HEK293T (cell line): ENCODE results near the gene ABCA9.

Source experiments
- CTCF ChIA-PET: fragments of 350-600 bp; formaldehyde crosslinking; extraction: SDS; loops from one replicate; lab custom pipeline; 2021; ENCODE audit warnings: antibody characterized with exemption, inconsistent platforms; lab: Yijun Ruan, JAX
- POLR2A ChIA-PET: fragments of 350-600 bp; formaldehyde crosslinking; extraction: SDS; loops from one replicate; lab custom pipeline; 2020; ENCODE audit warnings: antibody characterized with exemption, inconsistent platforms; lab: Yijun Ruan, JAX
- DNase-seq: peaks from one replicate; pipeline ENCODE4 v3.0.0; 2012; ENCODE audit warnings: mixed read lengths; ENCODE audit errors: extremely low spot score
- ARNT ChIP-seq: fragments of 450-650 bp; IDR thresholded peaks from 2 replicates; pipeline ENCODE4 v1.6.1; 2017; ENCODE audit warnings: mild to moderate bottlenecking
- BHLHE40 ChIP-seq: fragments of 450-650 bp; IDR thresholded peaks from 2 replicates; pipeline ENCODE4 v1.6.1; 2016; ENCODE audit warnings: mild to moderate bottlenecking, moderate library complexity, borderline replicate concordance
- CTBP1 ChIP-seq: fragments of 450-650 bp; IDR thresholded peaks from 2 replicates; pipeline ENCODE4 v1.6.1; 2016; ENCODE audit warnings: borderline replicate concordance
- ELF4 ChIP-seq: fragments of 450-650 bp; IDR thresholded peaks from 2 replicates; pipeline ENCODE4 v1.6.1; 2017; ENCODE audit warnings: antibody characterized with exemption
- FOXA1 ChIP-seq: fragments of 450-650 bp; IDR thresholded peaks from 2 replicates; pipeline ENCODE4 v1.6.1; 2016; ENCODE audit warnings: mild to moderate bottlenecking
- FOXK2 ChIP-seq: fragments of 450-650 bp; IDR thresholded peaks from 2 replicates; pipeline ENCODE4 v1.6.1; 2016; ENCODE audit warnings: mild to moderate bottlenecking
- FOXM1 ChIP-seq: fragments of 450-650 bp; IDR thresholded peaks from 2 replicates; pipeline ENCODE4 v1.6.1; 2017; ENCODE audit warnings: mild to moderate bottlenecking, borderline replicate concordance
- HDGF ChIP-seq: fragments of 450-650 bp; IDR thresholded peaks from 2 replicates; pipeline ENCODE4 v1.6.1; 2017; ENCODE audit warnings: antibody characterized with exemption, borderline replicate concordance
- L3MBTL2 ChIP-seq: fragments of 450-650 bp; conservative IDR thresholded peaks from 2 replicates; pipeline ENCODE4 v1.6.1; 2016; ENCODE audit warnings: mild to moderate bottlenecking
- LEF1 ChIP-seq: fragments of 450-650 bp; IDR thresholded peaks from 2 replicates; pipeline ENCODE4 v1.6.1; 2017; ENCODE audit warnings: mild to moderate bottlenecking, borderline replicate concordance
- NFRKB ChIP-seq: fragments of 450-650 bp; IDR thresholded peaks from 2 replicates; pipeline ENCODE4 v1.6.1; 2016; ENCODE audit warnings: mild to moderate bottlenecking, moderate library complexity
- SP1 ChIP-seq: fragments of 450-650 bp; IDR thresholded peaks from 2 replicates; pipeline ENCODE4 v1.6.1; 2017
- SUZ12 ChIP-seq: fragments of 450-650 bp; IDR thresholded peaks from 2 replicates; pipeline ENCODE4 v1.6.1; 2016; ENCODE audit warnings: mild to moderate bottlenecking
- TARDBP ChIP-seq: fragments of 450-650 bp; IDR thresholded peaks from 2 replicates; pipeline ENCODE4 v1.6.1; 2016
- ZNF384 ChIP-seq: fragments of 450-650 bp; IDR thresholded peaks from 2 replicates; pipeline ENCODE4 v1.6.1; 2016
- TF ChIP-seq, protein P1 (sequence below): fragments of 450-650 bp; IDR thresholded peaks from 2 replicates; pipeline ENCODE4 v1.6.1; 2016

The ABCA9 gene

DNA sequence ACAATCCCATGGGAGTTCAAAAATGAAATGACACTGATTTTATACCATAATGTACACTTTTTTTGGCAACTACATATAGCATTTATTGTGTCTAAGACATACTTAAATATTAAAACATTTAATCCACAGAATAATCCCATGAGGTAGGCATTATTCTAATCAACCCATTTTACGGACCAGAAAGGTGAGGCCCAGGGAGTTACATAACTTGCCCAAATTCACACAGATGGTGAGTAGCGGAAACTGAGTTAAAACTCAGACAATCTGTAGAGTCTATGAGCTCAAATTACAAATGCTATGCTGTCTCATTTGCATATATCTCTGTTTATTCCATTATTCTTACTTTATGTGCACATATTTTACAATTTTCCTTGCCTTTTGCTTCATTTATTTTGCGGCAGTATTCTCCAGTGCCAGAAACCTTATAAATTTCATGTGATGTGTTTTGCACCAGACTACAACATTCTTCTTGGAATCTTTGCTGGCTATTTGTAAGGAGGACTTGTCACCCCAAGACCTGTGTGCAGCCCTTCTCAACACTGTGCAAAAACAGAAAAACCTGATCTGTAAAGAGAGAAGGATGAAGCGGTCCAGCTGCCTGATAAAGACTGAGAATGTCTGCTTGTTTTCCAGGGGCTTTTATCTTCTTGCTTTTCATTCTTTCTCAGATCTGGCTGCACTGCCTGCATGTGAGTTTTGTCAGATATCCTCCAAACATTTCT is 2.3 kb upstream of the ABCA9 start:
- no peak for DNase-seq
- POLR2A ChIA-PET, result no interaction called here
- TF ChIP-seq TARDBP, result no peak
- CTCF ChIA-PET, result no interaction called here

DNA sequence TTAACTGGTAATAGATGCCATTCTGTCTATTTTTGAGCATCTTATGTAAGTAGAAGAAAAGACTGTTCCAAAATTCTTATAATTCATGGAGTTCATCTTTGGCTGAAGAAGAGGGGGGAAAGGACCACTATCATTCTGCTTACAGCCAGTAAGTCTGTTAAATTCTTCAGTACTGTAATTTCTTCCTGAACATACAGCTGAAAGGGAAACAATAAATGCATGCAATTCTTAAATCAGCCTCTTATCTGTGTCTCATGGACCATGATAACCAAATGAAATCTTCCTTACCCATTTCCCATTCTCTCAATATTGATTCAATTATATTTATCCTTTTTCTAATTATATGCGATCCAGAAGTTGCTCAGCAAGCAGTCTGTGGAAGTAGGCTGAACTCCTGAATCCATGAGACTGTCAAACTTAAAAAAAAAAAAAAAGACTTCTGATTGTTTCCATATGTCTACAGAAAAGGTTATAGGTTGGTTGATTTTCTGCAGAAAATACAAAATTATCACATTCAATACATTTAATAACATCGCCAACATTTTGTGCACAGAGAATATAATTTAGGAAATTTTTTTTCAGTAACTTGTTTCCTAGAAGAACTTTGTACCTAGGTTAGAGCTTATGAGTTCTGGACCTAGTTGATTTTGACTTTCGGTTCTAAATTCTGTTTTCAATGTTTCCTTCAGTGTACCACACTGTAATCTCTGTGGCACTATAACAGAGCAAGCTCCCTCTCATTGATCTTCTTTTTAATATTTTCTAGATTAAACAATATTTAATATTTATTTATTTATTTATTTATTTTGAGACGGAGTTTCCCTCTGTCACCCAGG is 1.2 kb upstream of the ABCA9 start:
- ChIA-PET CTCF (interaction anchor here (0.6 kb wide), 1 partner anchor 181 kb away, joined by 3 read pairs; no protein-coding TSS in a partner anchor), POLR2A (no interaction called here)
- no peak for DNase-seq
- TF ChIP-seq L3MBTL2, result no peak
- no peak for TF ChIP-seq SUZ12
- TF ChIP-seq BHLHE40, result no peak
- TF ChIP-seq TARDBP, result no peak

DNA sequence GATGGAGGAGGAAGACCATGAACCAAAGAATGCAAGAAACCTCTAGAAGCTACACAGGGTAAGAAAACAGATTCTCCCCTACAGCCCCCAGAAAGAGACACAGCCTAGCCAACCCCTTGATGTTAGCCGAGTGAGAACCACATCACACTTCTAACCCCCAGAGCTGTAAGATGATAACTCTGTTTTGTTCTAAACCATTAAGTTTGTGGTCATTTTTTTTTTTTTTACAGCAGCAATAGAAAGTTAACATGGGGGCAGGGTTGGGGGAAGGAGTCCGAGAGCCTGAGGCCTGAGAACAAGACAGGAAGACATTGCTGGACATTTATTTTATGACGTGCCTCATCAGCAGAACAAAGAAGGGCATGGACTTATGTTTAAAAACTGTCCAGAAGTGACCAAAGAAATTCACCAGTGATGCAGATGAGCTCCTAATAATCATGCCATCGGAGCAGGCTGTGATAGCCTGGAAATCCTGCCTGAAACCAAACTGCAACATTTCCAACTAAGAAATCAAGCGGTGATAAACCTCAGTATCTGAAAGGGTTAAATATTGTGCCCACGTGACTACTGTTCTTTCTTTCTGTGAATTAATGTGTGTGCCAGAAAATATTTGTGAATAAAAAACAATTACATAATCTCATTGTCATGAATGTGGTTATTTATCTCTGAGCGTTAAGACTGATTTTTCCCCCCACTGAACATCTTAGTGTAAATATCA is 1.1 kb downstream of the ABCA9 start:
- ChIA-PET POLR2A (no interaction called here), CTCF (interaction anchor here (0.6 kb wide), 1 partner anchor 38 kb away, joined by 3 read pairs; no protein-coding TSS in a partner anchor)
- DNase-seq, result no peak
- TF ChIP-seq LEF1 (no peak), CTBP1 (no peak), ZNF384 (no peak), ARNT (no peak), FOXM1 (no peak), SP1 (no peak), FOXK2 (no peak), ELF4 (no peak), FOXA1 (no peak), SUZ12 (no peak), L3MBTL2 (no peak), NFRKB (no peak), BHLHE40 (no peak)
- TF ChIP-seq, protein P1, sequence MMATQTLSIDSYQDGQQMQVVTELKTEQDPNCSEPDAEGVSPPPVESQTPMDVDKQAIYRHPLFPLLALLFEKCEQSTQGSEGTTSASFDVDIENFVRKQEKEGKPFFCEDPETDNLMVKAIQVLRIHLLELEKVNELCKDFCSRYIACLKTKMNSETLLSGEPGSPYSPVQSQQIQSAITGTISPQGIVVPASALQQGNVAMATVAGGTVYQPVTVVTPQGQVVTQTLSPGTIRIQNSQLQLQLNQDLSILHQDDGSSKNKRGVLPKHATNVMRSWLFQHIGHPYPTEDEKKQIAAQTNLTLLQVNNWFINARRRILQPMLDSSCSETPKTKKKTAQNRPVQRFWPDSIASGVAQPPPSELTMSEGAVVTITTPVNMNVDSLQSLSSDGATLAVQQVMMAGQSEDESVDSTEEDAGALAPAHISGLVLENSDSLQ, result no peak

DNA sequence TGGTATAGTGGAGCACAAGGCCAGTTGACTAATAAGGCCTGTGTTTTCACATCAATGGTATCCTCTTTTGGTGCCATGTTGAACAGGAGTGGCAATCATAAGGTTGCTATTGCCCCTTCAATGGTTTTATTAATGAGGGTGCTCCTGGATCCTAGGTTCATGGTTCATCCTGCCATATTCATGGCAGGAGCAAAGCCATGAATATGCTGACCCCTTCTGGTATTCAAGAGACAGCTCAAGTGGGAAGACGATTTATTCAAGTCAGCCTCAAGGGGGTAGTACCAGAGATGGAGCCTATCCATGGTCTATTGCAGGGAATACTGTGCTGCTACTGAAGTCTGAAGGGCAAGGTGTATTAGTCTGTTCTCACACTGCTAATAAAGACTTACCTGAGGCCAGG is 2.6 kb downstream of the ABCA9 start:
- CTCF ChIA-PET, result no interaction called here
- POLR2A ChIA-PET, result no interaction called here

DNA sequence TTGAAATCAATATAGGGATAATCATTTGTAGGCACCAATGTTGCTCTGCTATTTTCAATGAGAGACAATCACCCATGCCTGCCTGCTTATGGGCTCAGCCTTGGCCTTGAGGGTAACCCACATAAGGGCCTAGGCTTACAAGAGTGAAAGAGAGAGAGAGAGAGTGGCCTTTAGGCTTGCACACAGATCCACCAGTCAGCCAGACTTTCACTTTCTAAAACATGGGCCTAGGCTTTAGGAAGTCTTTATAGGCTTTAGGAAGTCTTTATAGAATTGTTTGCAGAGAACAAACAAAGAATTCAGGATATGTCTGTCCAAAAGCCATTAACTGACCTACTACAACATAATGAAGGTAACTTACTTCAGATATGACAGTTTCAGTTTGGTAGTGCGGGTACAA is 3.4 kb downstream of the ABCA9 start:
- no peak for TF ChIP-seq SP1
- TF ChIP-seq FOXA1, result no peak
- no peak for TF ChIP-seq TARDBP
- no peak for TF ChIP-seq ZNF384
- no peak for TF ChIP-seq SUZ12
- TF ChIP-seq HDGF, result no peak
- TF ChIP-seq FOXM1, result no peak
- no peak for TF ChIP-seq BHLHE40
- no peak for TF ChIP-seq FOXK2
- TF ChIP-seq ELF4, result no peak
- no peak for TF ChIP-seq ARNT
- POLR2A ChIA-PET, result no interaction called here
- no peak for DNase-seq
- CTCF ChIA-PET, result no interaction called here

More for the DNA sequence above, 2.6 kb downstream of the ABCA9 start:
- TF ChIP-seq L3MBTL2 (no peak), ZNF384 (no peak), ARNT (no peak)
- DNase-seq, result no peak

DNA sequence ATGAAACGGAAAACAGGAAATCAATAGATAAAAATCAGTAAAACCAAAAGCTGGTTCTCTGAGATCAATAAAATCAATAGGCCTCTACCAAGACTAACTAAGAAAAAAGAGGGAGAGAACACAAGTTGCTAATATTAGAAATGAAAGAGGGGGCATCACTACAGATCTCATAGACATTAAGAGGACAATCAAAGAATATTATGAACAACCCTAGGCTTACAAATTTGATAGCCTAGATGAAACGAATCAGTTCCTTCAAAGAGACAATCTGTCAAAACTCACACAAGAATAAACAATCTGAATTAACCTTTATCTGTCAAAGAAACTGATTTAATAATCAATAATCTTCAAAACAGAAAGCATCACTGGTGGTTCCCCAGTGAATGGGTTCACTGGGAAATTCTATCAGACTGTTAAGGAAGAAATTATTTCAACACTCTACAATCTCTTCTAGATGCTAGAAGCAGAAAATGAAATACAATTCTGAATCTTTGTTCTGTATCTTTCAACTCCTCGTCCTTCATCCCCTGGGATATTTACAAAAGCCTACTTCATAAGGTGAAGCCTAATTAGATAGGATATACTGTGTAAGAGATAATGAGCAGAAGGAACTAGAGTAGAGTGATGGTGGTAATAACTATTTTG is 4.4 kb downstream of the ABCA9 start:
- TF ChIP-seq NFRKB (no peak), ARNT (no peak), ZNF384 (no peak), CTBP1 (no peak), ELF4 (no peak)
- ChIA-PET POLR2A (no interaction called here), CTCF (no interaction called here)
- no peak for DNase-seq

DNA sequence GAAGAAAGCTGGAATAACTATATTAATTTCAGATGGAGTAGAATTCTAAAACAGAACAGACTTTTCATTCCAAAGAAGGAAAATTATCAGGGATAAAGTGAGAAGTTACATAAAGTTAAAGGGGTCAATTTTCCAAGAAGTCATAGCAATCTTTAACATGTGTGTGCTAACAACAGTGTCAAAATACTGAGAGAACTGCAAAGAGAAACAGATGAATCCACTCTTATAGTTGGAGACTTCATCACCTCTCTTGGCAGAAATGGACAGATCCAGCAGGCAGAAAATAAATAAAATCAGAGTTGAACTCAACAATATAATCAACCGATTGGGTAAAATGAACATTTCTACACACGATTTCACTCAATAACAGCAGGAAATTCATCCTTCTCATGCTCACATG is 5.4 kb downstream of the ABCA9 start:
- no peak for TF ChIP-seq CTBP1
- TF ChIP-seq SP1, result no peak
- TF ChIP-seq L3MBTL2, result no peak
- TF ChIP-seq ARNT, result no peak
- no peak for DNase-seq
- POLR2A ChIA-PET, result no interaction called here
- CTCF ChIA-PET, result no interaction called here
